DND-41 (cell line): Measurements from ENCODE around the gene CEP350.

Experiments
- EZH2 ChIP-seq: IDR thresholded peaks from 3 replicates; pipeline ENCODE4 v1.6.1; 2012; ENCODE audit warnings: borderline replicate concordance, low read depth, mild to moderate bottlenecking, moderate library complexity, low read length, inconsistent platforms; ENCODE audit not compliant: severe bottlenecking
- TF ChIP-seq, protein P1 (sequence below): IDR thresholded peaks from 2 replicates; pipeline ENCODE4 v1.5.1; 2012; ENCODE audit warnings: borderline replicate concordance, low read length, moderate library complexity, mild to moderate bottlenecking; ENCODE audit not compliant: poor library complexity, severe bottlenecking; ENCODE audit errors: extremely low read depth

GRCh38 chr1:179917601-179918429, 36.8 kb upstream of the CEP350 start:
- TF ChIP-seq, protein P1, sequence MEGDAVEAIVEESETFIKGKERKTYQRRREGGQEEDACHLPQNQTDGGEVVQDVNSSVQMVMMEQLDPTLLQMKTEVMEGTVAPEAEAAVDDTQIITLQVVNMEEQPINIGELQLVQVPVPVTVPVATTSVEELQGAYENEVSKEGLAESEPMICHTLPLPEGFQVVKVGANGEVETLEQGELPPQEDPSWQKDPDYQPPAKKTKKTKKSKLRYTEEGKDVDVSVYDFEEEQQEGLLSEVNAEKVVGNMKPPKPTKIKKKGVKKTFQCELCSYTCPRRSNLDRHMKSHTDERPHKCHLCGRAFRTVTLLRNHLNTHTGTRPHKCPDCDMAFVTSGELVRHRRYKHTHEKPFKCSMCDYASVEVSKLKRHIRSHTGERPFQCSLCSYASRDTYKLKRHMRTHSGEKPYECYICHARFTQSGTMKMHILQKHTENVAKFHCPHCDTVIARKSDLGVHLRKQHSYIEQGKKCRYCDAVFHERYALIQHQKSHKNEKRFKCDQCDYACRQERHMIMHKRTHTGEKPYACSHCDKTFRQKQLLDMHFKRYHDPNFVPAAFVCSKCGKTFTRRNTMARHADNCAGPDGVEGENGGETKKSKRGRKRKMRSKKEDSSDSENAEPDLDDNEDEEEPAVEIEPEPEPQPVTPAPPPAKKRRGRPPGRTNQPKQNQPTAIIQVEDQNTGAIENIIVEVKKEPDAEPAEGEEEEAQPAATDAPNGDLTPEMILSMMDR, result no peak
- TF ChIP-seq EZH2, result no peak
